T-cell (primary cell): ENCODE results near the gene APH1B. TPM values are rescaled to one million over a fixed set of nuclear protein-coding genes. Genes with fewer than 3 reads are reported as not detected.
"Not testable (repeated sequence)": the region's sequence is repeated elsewhere in the genome, so short reads cannot be mapped to it uniquely, and the experiment has no call there.

ENCODE experiments used
- ATAC-seq, 4 experiments: fragments of 200-7000 bp in 3 of 4; fragments of 150-1000 bp in 1 of 4; cut with Tn5 transposase; replicated peaks in 1 of 4; 1 replicate in 3 of 4; 2 replicates in 1 of 4; pipeline ENCODE4 v1.10.0; 2021; ENCODE audit warnings: moderate library complexity in 3 of 4, mild to moderate bottlenecking in 2 of 4, moderate number of reproducible peaks in 1 of 4
- CTCF ChIA-PET, 2 donors: fragments of 300-600 bp; sonication (Branson Sonifier 250); formaldehyde crosslinking; loops; one replicate each; lab custom pipeline; 2022; ENCODE audit warnings: antibody characterized with exemption in 2 of 2; lab: Charles Lee
- POLR2A ChIA-PET, 2 donors: fragments of 300-600 bp; sonication (Branson Sonifier 250); formaldehyde crosslinking; loops; one replicate each; lab custom pipeline; 2022; ENCODE audit warnings: antibody characterized with exemption in 2 of 2; lab: Charles Lee
- DNase-seq, 35 experiments: peaks; one replicate each; pipeline versions ENCODE4 v3.0.0 to v3.0.0-alpha.2; 2013 to 2023
- H3K27ac ChIP-seq: one replicate; pipeline ENCODE4 v1.5.1; 2013; ENCODE audit warnings: low read length
- H3K27me3 ChIP-seq, 2 experiments: replicated peaks in 1 of 2; 1 replicate in 1 of 2; 2 replicates in 1 of 2; pipeline versions ENCODE4 v1.6.1 to v1.7.0; 2013; ENCODE audit warnings: low read length in 1 of 2, mixed read lengths in 1 of 2; ENCODE audit not compliant: control insufficient read depth in 2 of 2, insufficient read depth in 2 of 2; ENCODE audit errors: extremely low read depth in 1 of 2
- H3K36me3 ChIP-seq, 2 donors: 1 replicate in 1 of 2; 2 replicates in 1 of 2; pipeline versions ENCODE4 v1.6.1 to v1.7.0; 2013; ENCODE audit warnings: low read length in 1 of 2; ENCODE audit not compliant: control insufficient read depth in 2 of 2, insufficient read depth in 1 of 2; ENCODE audit errors: extremely low read depth in 1 of 2
- H3K4me1 ChIP-seq, 2 experiments: 1 replicate in 1 of 2; 2 replicates in 1 of 2; pipeline versions ENCODE4 v1.6.1 to v1.7.0; 2013; ENCODE audit warnings: low read length in 2 of 2, mixed read lengths in 1 of 2; ENCODE audit not compliant: insufficient read depth in 2 of 2, control insufficient read depth in 1 of 2; ENCODE audit errors: extremely low read depth in 1 of 2
- H3K4me3 ChIP-seq, 2 donors: 1 replicate in 1 of 2; 2 replicates in 1 of 2; pipeline versions ENCODE4 v1.5.1 to v1.7.0; 2013; ENCODE audit warnings: mild to moderate bottlenecking in 2 of 2, low read length in 1 of 2, moderate library complexity in 1 of 2; ENCODE audit not compliant: control insufficient read depth in 1 of 2; ENCODE audit errors: extremely low read depth in 1 of 2
- H3K9me3 ChIP-seq: 2 replicates; pipeline ENCODE4 v1.7.0; 2013
- H3K27ac Mint-ChIP-seq, 2 donors: one replicate each; pipeline ENCODE4 v1.8.0; 2020 to 2021; ENCODE audit warnings: mild to moderate bottlenecking in 2 of 2, mixed read lengths in 2 of 2
- H3K27me3 Mint-ChIP-seq, 2 donors: one replicate each; pipeline ENCODE4 v1.8.0; 2021 to 2022; ENCODE audit warnings: mixed read lengths in 2 of 2
- H3K36me3 Mint-ChIP-seq: one replicate; pipeline ENCODE4 v1.8.0; 2021; ENCODE audit warnings: mixed read lengths
- H3K4me1 Mint-ChIP-seq, 3 donors: one replicate each; pipeline ENCODE4 v1.8.0; 2020 to 2022; ENCODE audit warnings: mixed read lengths in 3 of 3, mild to moderate bottlenecking in 1 of 3
- H3K4me3 Mint-ChIP-seq, 3 donors: one replicate each; pipeline ENCODE4 v1.8.0; 2020 to 2022; ENCODE audit warnings: mild to moderate bottlenecking in 3 of 3, mixed read lengths in 3 of 3, moderate library complexity in 3 of 3
- H3K9me3 Mint-ChIP-seq, 3 donors: one replicate each; pipeline ENCODE4 v1.8.0; 2020 to 2022; ENCODE audit warnings: mixed read lengths in 3 of 3
- WGBS: methylation state at CpG from one replicate; pipeline ENCODE4 v1.1.5; 2013; ENCODE audit warnings: missing lambda C conversion rate; ENCODE audit not compliant: insufficient coverage; 5-methylcytosine and 5-hydroxymethylcytosine counted together
- total RNA-seq, 35 experiments: library from RNA in 6 of 35; stranded (reverse) in 6 of 35; fragments of 120-200 nt in 1 of 35; gene quantifications; one replicate each; pipeline versions ENCODE4 v1.2.1 to v1.2.4 and lab custom pipeline; 2013 to 2026

The APH1B gene
- total RNA-seq, 5 donors from 2014 or later (not counting 1 experiment from before 2014, with no cell fraction given): 17.0 to 27.4 (median 20.9) TPM

GRCh38 chr15:63313825-63314224 lies 36.4 kb downstream of the APH1B start:
- ChIA-PET CTCF (no interaction called here), POLR2A (no interaction called here)
- H3K27ac Mint-ChIP-seq: no peak overlapping the region
- Histone ChIP-seq H3K4me1 (no peaks in the 10 kb centered on the region), H3K27me3 (no peaks in the 10 kb centered on the region), H3K4me3 (no peak overlapping the region), H3K9me3 (no peaks in the 10 kb centered on the region), H3K27ac (no peak overlapping the region), H3K36me3 (no peaks in the 10 kb centered on the region)
- no peak for DNase-seq
- ATAC-seq: no peak
- H3K9me3 Mint-ChIP-seq: no peaks in the 10 kb centered on the region
- H3K36me3 Mint-ChIP-seq: peaks cover 8% of the 10 kb centered on the region
- no peaks in the 10 kb centered on the region for H3K4me1 Mint-ChIP-seq
- H3K27me3 Mint-ChIP-seq: no peaks in the 10 kb centered on the region
- WGBS: 100% methylated on average over 1 of the region's 4 CpGs
- no peak overlapping the region for H3K4me3 Mint-ChIP-seq

- peaks cover 8% of the 10 kb centered on the region for H3K36me3 Mint-ChIP-seq
- no peak overlapping the region for H3K27ac ChIP-seq
- 40% methylated on average over 1 of the region's 2 CpGs for WGBS
- no peak overlapping the region for H3K4me3 ChIP-seq
- no peak overlapping the region for H3K4me3 Mint-ChIP-seq
- no peaks in the 10 kb centered on the region for H3K27me3 Mint-ChIP-seq
- no peaks in the 10 kb centered on the region for H3K27me3 ChIP-seq
- POLR2A ChIA-PET: no interaction called here
- no peaks in the 10 kb centered on the region for H3K36me3 ChIP-seq
- H3K4me1 Mint-ChIP-seq: no peaks in the 10 kb centered on the region
- ATAC-seq (no peak), DNase-seq (no peak)
- no peaks in the 10 kb centered on the region for H3K9me3 ChIP-seq
- no peak overlapping the region for H3K27ac Mint-ChIP-seq
- H3K9me3 Mint-ChIP-seq: no peaks in the 10 kb centered on the region
- CTCF ChIA-PET: no interaction called here
- H3K4me1 ChIP-seq: no peaks in the 10 kb centered on the region
Observed at GRCh38 chr15:63314409-63314808, 37.0 kb downstream of the APH1B start.

GRCh38 chr15:63318344-63318743 lies 40.9 kb downstream of the APH1B start:
- Mint-ChIP-seq H3K27me3 (no peaks in the 10 kb centered on the region), H3K9me3 (no peaks in the 10 kb centered on the region), H3K4me3 (no peak overlapping the region), H3K36me3 (no peaks in the 10 kb centered on the region), H3K4me1 (no peaks in the 10 kb centered on the region), H3K27ac (no peak overlapping the region)
- Histone ChIP-seq H3K27ac (no peak overlapping the region), H3K27me3 (peaks cover 0 to 4% of the 10 kb centered on the region in 2 experiments), H3K4me3 (no peak overlapping the region), H3K9me3 (no peaks in the 10 kb centered on the region), H3K36me3 (no peaks in the 10 kb centered on the region), H3K4me1 (no peaks in the 10 kb centered on the region)
- CTCF ChIA-PET: interaction anchor here in 1 of 2 donors (0.7 kb wide), 1 partner anchor 466 kb away, joined by 5 read pairs; no protein-coding TSS in a partner anchor
- no peak for DNase-seq
- POLR2A ChIA-PET: no interaction called here
- no peak for ATAC-seq
- WGBS: 60% methylated on average over 1 of the region's 4 CpGs

- DNase-seq (no peak), ATAC-seq (no peak)
- H3K4me3 Mint-ChIP-seq: no peak overlapping the region
- no peak overlapping the region for H3K27ac ChIP-seq
- H3K27me3 Mint-ChIP-seq: no peaks in the 10 kb centered on the region
- peaks cover 0 to 4% of the 10 kb centered on the region in 2 experiments for H3K27me3 ChIP-seq
- WGBS: no CpG with 5 or more reads among the region's 3 CpGs
- no peaks in the 10 kb centered on the region for H3K9me3 ChIP-seq
- POLR2A ChIA-PET: no interaction called here
- no peak overlapping the region for H3K27ac Mint-ChIP-seq
- no peaks in the 10 kb centered on the region for H3K36me3 ChIP-seq
- no peak overlapping the region for H3K4me3 ChIP-seq
- CTCF ChIA-PET: no interaction called here
- no peaks in the 10 kb centered on the region for H3K4me1 Mint-ChIP-seq
- H3K9me3 Mint-ChIP-seq: no peaks in the 10 kb centered on the region
- no peaks in the 10 kb centered on the region for H3K36me3 Mint-ChIP-seq
- no peaks in the 10 kb centered on the region for H3K4me1 ChIP-seq
Observed at GRCh38 chr15:63319065-63319464, 41.7 kb downstream of the APH1B start.

- H3K27ac Mint-ChIP-seq, H3K9me3 ChIP-seq, H3K36me3 ChIP-seq, H3K4me3 ChIP-seq, H3K4me1 ChIP-seq, ATAC-seq, H3K36me3 Mint-ChIP-seq, POLR2A ChIA-PET, H3K27me3 Mint-ChIP-seq, CTCF ChIA-PET, H3K27me3 ChIP-seq, H3K4me1 Mint-ChIP-seq, H3K9me3 Mint-ChIP-seq, H3K4me3 Mint-ChIP-seq, DNase-seq, H3K27ac ChIP-seq: not testable (repeated sequence)
- 100% methylated on average over 1 of the region's 10 CpGs for WGBS
Observed at GRCh38 chr15:63320446-63320845, 43.0 kb downstream of the APH1B start.

- CTCF ChIA-PET: not testable (repeated sequence)
Observed at GRCh38 chr15:63320981-63321380, 43.6 kb downstream of the APH1B start.

GRCh38 chr15:63321462-63321861 lies 44.1 kb downstream of the APH1B start:
- Histone ChIP-seq H3K36me3 (no peaks in the 10 kb centered on the region), H3K9me3 (no peaks in the 10 kb centered on the region), H3K4me3 (no peak overlapping the region), H3K4me1 (no peaks in the 10 kb centered on the region), H3K27me3 (peaks cover 0 to 8% of the 10 kb centered on the region in 2 experiments), H3K27ac (no peak overlapping the region)
- ATAC-seq (no peak), DNase-seq (no peak)
- H3K27ac Mint-ChIP-seq: no peak overlapping the region
- ChIA-PET POLR2A (no interaction called here), CTCF (no interaction called here)
- no peaks in the 10 kb centered on the region for H3K9me3 Mint-ChIP-seq
- no peaks in the 10 kb centered on the region for H3K4me1 Mint-ChIP-seq
- H3K4me3 Mint-ChIP-seq: no peak overlapping the region
- WGBS: 84% methylated on average over 18 of the region's 29 CpGs
- H3K36me3 Mint-ChIP-seq: no peaks in the 10 kb centered on the region
- no peaks in the 10 kb centered on the region for H3K27me3 Mint-ChIP-seq

More at GRCh38 chr15:63320981-63321380, 43.6 kb downstream of the APH1B start:
- WGBS: no CpG with 5 or more reads among the region's 11 CpGs
- H3K27me3 Mint-ChIP-seq, H3K4me3 Mint-ChIP-seq, DNase-seq, H3K9me3 ChIP-seq, H3K27me3 ChIP-seq, H3K4me1 Mint-ChIP-seq, H3K4me1 ChIP-seq, H3K27ac ChIP-seq, POLR2A ChIA-PET, ATAC-seq, H3K27ac Mint-ChIP-seq, H3K36me3 ChIP-seq, H3K36me3 Mint-ChIP-seq, H3K4me3 ChIP-seq, H3K9me3 Mint-ChIP-seq: not testable (repeated sequence)
